GM18507 (cell line): Measurements from ENCODE around the gene SLC6A7.

Experiments
- DNase-seq: peaks from one replicate; pipeline ENCODE4 v3.0.0; 2011; ENCODE audit warnings: low read depth; ENCODE audit not compliant: insufficient read length; ENCODE audit errors: extremely low spot score
- FAIRE-seq: peaks from 2 replicates; lab custom pipeline; 2011; peaks lifted over from hg19 to GRCh38; lab: Jason Lieb, UNC

The SLC6A7 gene

GRCh38 chr5:150186137-150186536 lies 3.7 kb upstream of the SLC6A7 start:
- no peak for FAIRE-seq
- no peak for DNase-seq

- DNase-seq (no peak), FAIRE-seq (no peak)
Observed at GRCh38 chr5:150186897-150187296, 3.0 kb upstream of the SLC6A7 start.

- FAIRE-seq, result no peak
- no peak for DNase-seq
Observed at GRCh38 chr5:150188146-150188842, 1.6 kb upstream of the SLC6A7 start.

- no peak for FAIRE-seq
- no peak for DNase-seq
Observed at GRCh38 chr5:150189326-150189725, 536 bp upstream of the SLC6A7 start.

GRCh38 chr5:150190503-150190979 lies 679 bp downstream of the SLC6A7 start:
- FAIRE-seq, result no peak

GRCh38 chr5:150190987-150191386 lies 1.1 kb downstream of the SLC6A7 start:
- no peak for FAIRE-seq

More at GRCh38 chr5:150190503-150190979, 679 bp downstream of the SLC6A7 start:
- DNase-seq, result no peak

GRCh38 chr5:150192462-150192861 lies 2.6 kb downstream of the SLC6A7 start:
- FAIRE-seq, result no peak
- DNase-seq, result no peak

More at GRCh38 chr5:150190987-150191386, 1.1 kb downstream of the SLC6A7 start:
- DNase-seq, result no peak

- DNase-seq (no peak), FAIRE-seq (no peak)
Observed at GRCh38 chr5:150195736-150196485, 6.0 kb downstream of the SLC6A7 start.

- FAIRE-seq, result no peak
- DNase-seq, result no peak
Observed at GRCh38 chr5:150196514-150196913, 6.7 kb downstream of the SLC6A7 start.

GRCh38 chr5:150196986-150197385 lies 7.1 kb downstream of the SLC6A7 start:
- no peak for FAIRE-seq
- no peak for DNase-seq

- FAIRE-seq (no peak), DNase-seq (no peak)
Observed at GRCh38 chr5:150197476-150197875, 7.6 kb downstream of the SLC6A7 start.

GRCh38 chr5:150202501-150202900 lies 12.6 kb downstream of the SLC6A7 start:
- no peak for FAIRE-seq

GRCh38 chr5:150203832-150204589 lies 14.1 kb downstream of the SLC6A7 start:
- DNase-seq, result no peak
- FAIRE-seq, result no peak

More at GRCh38 chr5:150202501-150202900, 12.6 kb downstream of the SLC6A7 start:
- no peak for DNase-seq

GRCh38 chr5:150204590-150204960 lies 14.7 kb downstream of the SLC6A7 start:
- FAIRE-seq (no peak), DNase-seq (no peak)

- no peak for FAIRE-seq
- DNase-seq, result no peak
Observed at GRCh38 chr5:150206098-150206778, 16.4 kb downstream of the SLC6A7 start.

- no peak for FAIRE-seq
- no peak for DNase-seq
Observed at GRCh38 chr5:150206779-150207115, 16.9 kb downstream of the SLC6A7 start.

GRCh38 chr5:150208187-150209098 lies 18.6 kb downstream of the SLC6A7 start:
- no peak for FAIRE-seq
- DNase-seq, result no peak

GRCh38 chr5:150209099-150209635 lies 19.3 kb downstream of the SLC6A7 start:
- FAIRE-seq (no peak), DNase-seq (no peak)
